OCI-LY1 (cell line): ENCODE measurements around the gene SNRK.

Experiments
- CTCF ChIP-seq: fragments of 200-600 bp; sonication (generic), shearing (Covaris generic); IDR thresholded peaks from 2 replicates; pipeline ENCODE4 v1.5.1; 2017; ENCODE audit warnings: mild to moderate bottlenecking, antibody characterized with exemption, low read length, moderate library complexity, mixed read lengths
- EZH2 ChIP-seq: fragments of 200-600 bp; sonication (generic), shearing (Covaris generic); IDR thresholded peaks from 2 replicates; pipeline ENCODE4 v1.8.0; 2017; ENCODE audit warnings: borderline replicate concordance, mixed run types, mild to moderate bottlenecking, antibody characterized with exemption, low read length, moderate library complexity, mixed read lengths

- no peak for TF ChIP-seq EZH2
- no peak for TF ChIP-seq CTCF
Observed at GRCh38 chr3:43400167-43400566, 113.8 kb downstream of the SNRK start.
